Thoracic aorta endothelial cell (primary cell): ENCODE results near the gene SHISAL2A. TPM values are rescaled to one million over a fixed set of nuclear protein-coding genes. Genes with fewer than 3 reads are reported as not detected.

Experiments
- total RNA-seq: library from RNA; depleted of rRNA; stranded (reverse); fragments of >200 nt; gene quantifications from 2 replicates; pipeline ENCODE4 v1.2.3, GENCODE V29; 2012

SHISAL2A gene
- not detected in 2 replicates for total RNA-seq

DNA sequence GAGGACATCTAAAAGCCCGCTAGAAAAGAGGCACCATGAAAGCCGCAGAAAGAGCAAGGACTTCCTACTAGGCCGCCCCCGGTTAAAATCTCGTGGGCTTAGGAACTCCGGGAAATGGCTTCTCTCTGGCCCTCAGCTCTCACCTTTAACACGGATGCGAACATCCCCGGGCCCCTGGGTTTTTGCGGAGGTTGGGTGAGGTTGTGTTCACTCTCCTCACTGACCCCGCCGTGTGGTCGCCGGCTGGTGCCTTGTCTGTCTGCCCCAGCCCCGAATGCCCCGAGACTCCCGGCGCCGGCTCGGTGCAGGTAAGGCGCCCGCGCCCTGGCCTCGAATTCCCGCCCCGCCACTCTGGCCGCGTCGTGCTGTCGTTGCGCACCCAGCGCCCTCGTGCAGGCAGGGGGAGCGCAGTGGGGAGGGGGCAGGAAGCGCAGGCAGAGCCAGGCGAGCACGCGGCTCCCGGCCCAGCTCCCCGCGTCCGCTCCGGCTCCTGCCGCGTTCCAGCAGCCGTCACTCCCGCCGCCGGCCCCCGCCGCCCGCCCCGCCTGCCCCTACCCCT, at the start of gene SHISAL2A:
Gene SHISAL2A, plus strand, starts transcription at position 437 of the 559 bp plus-strand sequence. CDS start 326 bp downstream, outside the sequence.

GRCh38 chr1:52601991-52602855, 30.7 kb upstream of the SHISAL2A start, which contains the start of gene GPX7:
GPX7 (plus strand) TSS chr1:52602371; CDS start chr1:52602410, 39 bp downstream.

GRCh38 chr1:52697795-52698674, 65.1 kb downstream of the SHISAL2A start, which contains the start of gene COA7:
COA7 (minus strand) TSS chr1:52698347; CDS start chr1:52698326, 21 bp downstream.

Other genes with a start within 250 kb of the SHISAL2A start
- gene ORC1, start 228.7 kb upstream of the SHISAL2A start, total RNA-seq, result 14.5 and 19.2 TPM in 2 replicates
- 18.0 and 19.8 TPM in 2 replicates for gene PRPF38A, start 228.6 kb upstream of the SHISAL2A start, total RNA-seq
- 46.7 and 47.1 TPM in 2 replicates for gene TUT4, start 80.1 kb upstream of the SHISAL2A start, total RNA-seq
- 7.3 and 13.4 TPM in 2 replicates for gene GPX7, start 30.8 kb upstream of the SHISAL2A start, total RNA-seq
- gene COA7, start 65.2 kb downstream of the SHISAL2A start, total RNA-seq, result 20.5 and 22.8 TPM in 2 replicates
- 43.6 and 54.8 TPM in 2 replicates for gene ZYG11B, start 93.3 kb downstream of the SHISAL2A start, total RNA-seq
- gene ZYG11A, start 209.6 kb downstream of the SHISAL2A start, total RNA-seq, result 1.1 and 1.2 TPM in 2 replicates